Ovary (tissue), 9 donors: ENCODE data around the gene SGCD. TPM values are rescaled to one million over a fixed set of nuclear protein-coding genes. Genes with fewer than 3 reads are reported as not detected.

Source experiments
- DNase-seq, 5 donors: peaks; one replicate each; pipeline ENCODE4 v3.0.0-alpha.2; 2019 to 2020
- H3K27ac ChIP-seq, 2 donors: fragments of 200-600 bp; one replicate each; pipeline versions ENCODE4 v1.5.1 to v1.8.0; 2019 to 2022
- H3K27me3 ChIP-seq: fragments of 200-600 bp; one replicate; pipeline ENCODE4 v1.8.0; 2022
- H3K36me3 ChIP-seq: fragments of 200-600 bp; sonication (generic); one replicate; pipeline ENCODE4 v1.5.1; 2019
- H3K4me1 ChIP-seq: one replicate; pipeline ENCODE4 v1.8.1; 2013; ENCODE audit warnings: mild to moderate bottlenecking, moderate library complexity; ENCODE audit not compliant: insufficient read depth
- H3K4me3 ChIP-seq: fragments of 200-600 bp; sonication (generic); one replicate; pipeline ENCODE4 v1.5.1; 2017
- H3K9me3 ChIP-seq, 2 donors: fragments of 200-600 bp in 1 of 2; sonication (generic) in 1 of 2; one replicate each; pipeline versions ENCODE4 v1.5.1 to v1.8.1; 2013 to 2019; ENCODE audit warnings: mild to moderate bottlenecking in 1 of 2, moderate library complexity in 1 of 2
- CTCF ChIP-seq, 3 donors: fragments of 450-650 bp in 2 of 3; fragments of 200-600 bp in 1 of 3; IDR thresholded peaks; one replicate each; pipeline versions ENCODE4 v1.5.1 to v1.8.0; 2016 to 2022; ENCODE audit warnings: antibody characterized with exemption in 3 of 3, mild to moderate bottlenecking in 1 of 3
- EP300 ChIP-seq: sonication (generic); formaldehyde crosslinking; IDR thresholded peaks from one replicate; pipeline ENCODE4 v1.6.1; 2017; ENCODE audit warnings: antibody characterized with exemption
- POLR2A ChIP-seq: fragments of 450-650 bp; IDR thresholded peaks from one replicate; pipeline ENCODE4 v1.6.1; 2017; ENCODE audit warnings: antibody characterized with exemption, mild to moderate bottlenecking, moderate library complexity
- WGBS, 3 donors: extraction: QIAGEN DNeasy Blood & Tissue Kit in 1 of 3; methylation state at CpG; one replicate each; pipeline versions ENCODE4 v1.1.5 to v1.1.7; 2013 to 2017; 5-methylcytosine and 5-hydroxymethylcytosine counted together
- intact Hi-C, 4 donors: fragments of 100-400 bp; cut with DNase I; formaldehyde crosslinking; loops; one replicate each; pipeline versions ENCODE4 v1.11.0 to v1.15.1; 2022 to 2023
- polyA plus RNA-seq, 2 donors: library from polyadenylated mRNA; stranded (reverse); fragments of 200-250 nt in 1 of 2; fragments of 350-450 nt in 1 of 2; fragmentation: Illumina TruSeq in 1 of 2; extraction: RNeasy Lipid Tissue Mini Kit (QIAGEN cat#74804) in 1 of 2; gene quantifications; one replicate each; pipeline ENCODE4 v1.2.3, GENCODE V29; 2013 to 2014
- total RNA-seq, 7 donors: library from RNA; depleted of rRNA in 2 of 7; stranded (reverse); fragments of >200 nt in 2 of 7; fragmentation: NEBNext Ultra II Directional in 3 of 7; extraction: Animal tissue kit (Norgen Biotek cat#: 25700) in 3 of 7; gene quantifications; one replicate each; pipeline versions ENCODE4 v1.1.0 to v1.2.4, GENCODE V29; 2016 to 2023
- donor health status: DM: no; HTN: no; CAD: no; lungs with moderate emphysema.
- donor health status: DM: no; HTN: no; CAD: no.
- donor health status: Bipolar disorder and iron deficiency.
- donor health status: DM: yes; HTN: yes; CAD: no.
- donor health status: DM: no; HTN: no; CAD: no.
- donor health status: DM: yes; HTN: yes; CAD: no.

SGCD gene
- total and polyA plus RNA-seq, 9 donors = 3.7 to 24.0 (median 12.9) TPM

- TF ChIP-seq CTCF (IDR thresholded peaks at IDR 0.05) (no peak), EP300 (no peak), POLR2A (no peak)
- no peaks in the 10 kb centered on the region for H3K4me1 ChIP-seq
- no peaks in the 10 kb centered on the region for H3K36me3 ChIP-seq
- H3K9me3 ChIP-seq = no peaks in the 10 kb centered on the region
- no peak overlapping the region for H3K4me3 ChIP-seq
- no peak overlapping the region for H3K27ac ChIP-seq
- intact Hi-C loops = no loop called here
- no peak for DNase-seq
- WGBS, 3 donors = 87 to 92% (median 89%) methylated on average over 2 of the region's 2 CpGs
- no peaks in the 10 kb centered on the region for H3K27me3 ChIP-seq
Observed at GRCh38 chr5:156486394-156487238, 159.7 kb downstream of the SGCD start.

GRCh38 chr5:156491766-156492165 lies 164.8 kb downstream of the SGCD start:
- no peak for DNase-seq
- Histone ChIP-seq H3K4me3 (no peak overlapping the region), H3K27ac (no peak overlapping the region), H3K9me3 (no peaks in the 10 kb centered on the region), H3K27me3 (no peaks in the 10 kb centered on the region), H3K36me3 (no peaks in the 10 kb centered on the region), H3K4me1 (no peaks in the 10 kb centered on the region)
- WGBS, 3 donors = 36 to 51% (median 42%) methylated on average over 1 of the region's 1 CpG
- TF ChIP-seq CTCF (IDR thresholded peaks at IDR 0.05) (no peak), EP300 (no peak), POLR2A (no peak)
- intact Hi-C loops = no loop called here

GRCh38 chr5:156496291-156496690 lies 169.3 kb downstream of the SGCD start:
- TF ChIP-seq CTCF (IDR thresholded peaks at IDR 0.05) (no peak), EP300 (no peak)
- H3K27ac ChIP-seq = no peak overlapping the region
- H3K36me3 ChIP-seq = no peaks in the 10 kb centered on the region
- H3K27me3 ChIP-seq = no peaks in the 10 kb centered on the region
- intact Hi-C loops = no loop called here
- H3K4me3 ChIP-seq = no peak overlapping the region
- peaks cover 1% of the 10 kb centered on the region for H3K4me1 ChIP-seq
- H3K9me3 ChIP-seq = no peaks in the 10 kb centered on the region
- WGBS, 3 donors = 15 to 34% (median 25%) methylated on average over 3 of the region's 3 CpGs
- no peak for DNase-seq

- H3K4me1 ChIP-seq = peaks cover 1% of the 10 kb centered on the region
- DNase-seq = no peak
- H3K4me3 ChIP-seq = no peak overlapping the region
- TF ChIP-seq EP300 = no peak
- TF ChIP-seq POLR2A = no peak
- no peak for TF ChIP-seq CTCF (IDR thresholded peaks at IDR 0.05)
- H3K36me3 ChIP-seq = no peaks in the 10 kb centered on the region
- WGBS, 3 donors = 68 to 76% (median 72%) methylated on average over 3 of the region's 3 CpGs
- H3K27me3 ChIP-seq = no peaks in the 10 kb centered on the region
- H3K27ac ChIP-seq = no peak overlapping the region
- intact Hi-C loops = no loop called here
- H3K9me3 ChIP-seq = no peaks in the 10 kb centered on the region
Observed at GRCh38 chr5:156497804-156498208, 170.8 kb downstream of the SGCD start.
